ENCODE results near the gene DAGLA.

The DAGLA gene

GRCh38 chr11:61726775-61727174, 46.6 kb downstream of the DAGLA start:
- Histone ChIP-seq H3K9me3 (replicated peaks; ENCODE audit: insufficient read depth, low read length) (no peaks in the 10 kb centered on the region), H3K9me2 (replicated peaks; ENCODE audit: insufficient read depth, low read length) (no peaks in the 10 kb centered on the region), H3K36me3 (replicated peaks; ENCODE audit: insufficient read depth, low read length) (no peaks in the 10 kb centered on the region), H2AFZ (ENCODE audit: low read length) (no peak overlapping the region), H3F3A (ENCODE audit: insufficient read depth, low read length) (no peaks in the 10 kb centered on the region), H4K20me1 (ENCODE audit: insufficient read depth, low read length) (no peaks in the 10 kb centered on the region), H3K4me2 (ENCODE audit: low read depth, low read length) (no peak overlapping the region), H3K27ac (ENCODE audit: low read length) (no peak overlapping the region), H3K4me1 (ENCODE audit: low read length) (no peaks in the 10 kb centered on the region), H3K9ac (ENCODE audit: low read length) (no peak overlapping the region), H3K27me3 (replicated peaks; ENCODE audit: insufficient read depth, low read length) (peaks cover 94% of the 10 kb centered on the region), H3K4me3 (ENCODE audit: low read length) (no peak overlapping the region), H3K79me2 (ENCODE audit: low read length) (no peaks in the 10 kb centered on the region)
- TF ChIP-seq CTCF (IDR thresholded peaks at IDR 0.05; ENCODE audit: low read length) (no peak), EZH2 (optimal IDR thresholded peaks at IDR 0.05; ENCODE audit: low read depth, low read length) (no peak), EZH2phosphoT487 (IDR thresholded peaks at IDR 0.05; ENCODE audit: low read length) (no peak)
- no peak for DNase-seq

DNA sequence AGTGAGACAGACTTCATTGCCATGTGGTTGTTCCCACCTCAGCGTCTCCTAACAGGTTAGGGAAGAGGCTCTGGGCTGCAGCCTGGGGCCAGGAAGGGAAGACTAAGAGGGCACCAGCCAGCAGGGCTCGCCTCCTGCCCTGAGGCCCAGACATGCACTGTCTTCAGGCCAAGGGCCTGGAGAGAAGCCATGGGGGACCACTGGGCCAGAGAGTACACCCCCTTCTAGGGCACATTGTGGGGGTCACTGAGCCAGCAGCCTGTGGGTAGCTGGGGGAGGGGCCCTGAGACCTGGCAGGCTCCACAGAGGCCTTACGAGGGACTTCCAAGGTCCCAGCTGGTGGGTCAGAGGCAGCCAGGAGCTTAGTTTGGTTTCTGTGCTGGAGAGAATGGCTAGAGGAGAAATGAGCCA, 47.2 kb downstream of the DAGLA start:
- no peaks in the 10 kb centered on the region for H4K20me1 ChIP-seq (ENCODE audit: insufficient read depth, low read length)
- no peak for DNase-seq
- H2AFZ ChIP-seq (ENCODE audit: low read length) = no peak overlapping the region
- no peaks in the 10 kb centered on the region for H3K36me3 ChIP-seq (replicated peaks; ENCODE audit: insufficient read depth, low read length)
- no peak for TF ChIP-seq EZH2phosphoT487 (IDR thresholded peaks at IDR 0.05; ENCODE audit: low read length)
- no peak for TF ChIP-seq EZH2 (optimal IDR thresholded peaks at IDR 0.05; ENCODE audit: low read depth, low read length)
- TF ChIP-seq CTCF (IDR thresholded peaks at IDR 0.05; ENCODE audit: low read length) = no peak
- H3K27ac ChIP-seq (ENCODE audit: low read length) = no peak overlapping the region
- no peaks in the 10 kb centered on the region for H3F3A ChIP-seq (ENCODE audit: insufficient read depth, low read length)
- H3K4me2 ChIP-seq (ENCODE audit: low read depth, low read length) = no peak overlapping the region
- H3K79me2 ChIP-seq (ENCODE audit: low read length) = no peaks in the 10 kb centered on the region
- no peaks in the 10 kb centered on the region for H3K4me1 ChIP-seq (ENCODE audit: low read length)
- no peaks in the 10 kb centered on the region for H3K9me2 ChIP-seq (replicated peaks; ENCODE audit: insufficient read depth, low read length)
- no peak overlapping the region for H3K9ac ChIP-seq (ENCODE audit: low read length)
- H3K4me3 ChIP-seq (ENCODE audit: low read length) = no peak overlapping the region
- peaks cover 90% of the 10 kb centered on the region for H3K27me3 ChIP-seq (replicated peaks; ENCODE audit: insufficient read depth, low read length)
- no peaks in the 10 kb centered on the region for H3K9me3 ChIP-seq (replicated peaks; ENCODE audit: insufficient read depth, low read length)

DNA sequence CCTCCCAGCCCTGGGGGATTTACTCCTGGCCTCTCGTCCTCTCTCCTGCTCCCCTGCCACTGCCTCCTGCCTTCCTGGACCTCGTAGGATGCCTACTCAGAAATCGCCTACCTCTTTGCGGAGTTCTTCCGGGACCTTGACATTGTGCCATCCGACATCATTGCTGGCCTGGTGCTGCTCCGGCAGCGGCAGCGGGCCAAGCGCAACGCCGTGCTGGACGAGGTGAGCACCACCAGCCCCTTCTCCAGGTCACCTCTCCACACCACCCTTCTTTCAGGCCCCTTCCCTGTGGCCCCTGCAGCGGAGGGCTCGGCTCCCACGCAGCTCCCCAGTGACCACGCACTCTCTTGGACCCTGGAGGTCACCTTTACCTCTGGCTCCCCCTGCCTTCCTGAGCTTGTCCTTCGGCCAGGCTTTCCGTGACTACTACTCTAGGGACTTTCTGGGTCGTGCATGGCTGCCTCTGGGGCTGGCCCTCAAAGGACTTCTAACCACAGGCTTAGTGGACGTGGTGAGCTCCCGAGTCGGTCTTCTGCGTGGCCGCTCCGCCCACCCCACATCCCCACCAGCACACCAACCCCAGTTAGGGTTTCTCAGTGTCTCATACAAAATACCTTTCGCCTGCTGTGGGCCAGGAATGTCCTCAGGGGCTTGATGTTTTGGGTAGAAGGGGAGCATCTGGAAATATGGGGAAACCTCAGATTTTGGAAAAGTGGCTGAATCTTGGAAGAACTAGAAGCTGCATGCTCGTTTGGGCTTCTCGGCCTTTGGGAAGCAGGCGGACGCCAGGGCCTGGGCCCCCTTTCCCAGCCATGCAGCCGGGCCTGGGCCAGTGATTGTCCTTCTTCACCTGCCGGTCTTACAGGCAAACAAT, 48.1 kb downstream of the DAGLA start:
- no peaks in the 10 kb centered on the region for H3F3A ChIP-seq (ENCODE audit: insufficient read depth, low read length)
- H2AFZ ChIP-seq (ENCODE audit: low read length) = no peak overlapping the region
- no peak for TF ChIP-seq CTCF (IDR thresholded peaks at IDR 0.05; ENCODE audit: low read length)
- no peak for TF ChIP-seq EZH2phosphoT487 (IDR thresholded peaks at IDR 0.05; ENCODE audit: low read length)
- no peak for TF ChIP-seq EZH2 (optimal IDR thresholded peaks at IDR 0.05; ENCODE audit: low read depth, low read length)
- no peaks in the 10 kb centered on the region for H3K79me2 ChIP-seq (ENCODE audit: low read length)
- no peaks in the 10 kb centered on the region for H3K36me3 ChIP-seq (replicated peaks; ENCODE audit: insufficient read depth, low read length)
- no peaks in the 10 kb centered on the region for H4K20me1 ChIP-seq (ENCODE audit: insufficient read depth, low read length)
- H3K4me1 ChIP-seq (ENCODE audit: low read length) = no peaks in the 10 kb centered on the region
- H3K9me3 ChIP-seq (replicated peaks; ENCODE audit: insufficient read depth, low read length) = no peaks in the 10 kb centered on the region
- H3K4me3 ChIP-seq (ENCODE audit: low read length) = no peak overlapping the region
- no peaks in the 10 kb centered on the region for H3K9me2 ChIP-seq (replicated peaks; ENCODE audit: insufficient read depth, low read length)
- H3K27ac ChIP-seq (ENCODE audit: low read length) = no peak overlapping the region
- no peak overlapping the region for H3K4me2 ChIP-seq (ENCODE audit: low read depth, low read length)
- H3K9ac ChIP-seq (ENCODE audit: low read length) = no peak overlapping the region
- peaks cover 81% of the 10 kb centered on the region for H3K27me3 ChIP-seq (replicated peaks; ENCODE audit: insufficient read depth, low read length)
- no peak for DNase-seq

Data from MM.1S (cell line).